ENCODE data around the gene ATRNL1. TPM values are rescaled to one million over a fixed set of nuclear protein-coding genes. Genes with fewer than 3 reads are reported as not detected.

The ATRNL1 gene
- total and polyA plus RNA-seq, 4 donors = 0.40 to 26.9 (median 5.3) TPM

GRCh38 chr10:115278294-115278693 is 185.1 kb downstream of the ATRNL1 start:
- Histone ChIP-seq H3K27me3 (ENCODE audit: control insufficient read depth in 4 of 4, insufficient read depth in 4 of 4, low read length in 3 of 4) (no peaks in the 10 kb centered on the region), H3K27ac (ENCODE audit: low read depth in 1 of 2, low read length in 2 of 2) (no peak overlapping the region), H3K9ac (ENCODE audit: low read depth in 1 of 2, low read length in 2 of 2) (no peak overlapping the region), H3K9me3 (ENCODE audit: control insufficient read depth in 4 of 4, low read length in 3 of 4) (no peaks in the 10 kb centered on the region), H3K4me1 (ENCODE audit: control insufficient read depth in 4 of 4, insufficient read depth in 4 of 4, low read length in 3 of 4) (no peaks in the 10 kb centered on the region), H3K36me3 (ENCODE audit: control insufficient read depth in 4 of 4, insufficient read depth in 3 of 4, low read depth in 1 of 4, low read length in 3 of 4) (no peaks in the 10 kb centered on the region), H3K4me3 (ENCODE audit: low read depth in 1 of 3, low read length in 3 of 3) (no peak overlapping the region)
- WGBS = 66% methylated on average over 2 of the region's 2 CpGs
- TF ChIP-seq HNF4G (IDR thresholded peaks at IDR 0.05) (no peak), FOXA1 (IDR thresholded peaks at IDR 0.05) (no peak), ATF3 (IDR thresholded peaks at IDR 0.05) (no peak), FOXA2 (IDR thresholded peaks at IDR 0.05) (no peak), GABPA (IDR thresholded peaks at IDR 0.05 in 1 of 2, conservative IDR thresholded peaks at IDR 0.05 in 1 of 2) (no peak), MAX (IDR thresholded peaks at IDR 0.05) (no peak), CTCF (IDR thresholded peaks at IDR 0.05; ENCODE audit: low read depth, low read length, missing input control) (no peak), SP1 (IDR thresholded peaks at IDR 0.05) (no peak), HNF4A (conservative IDR thresholded peaks at IDR 0.05) (no peak), TAF1 (conservative IDR thresholded peaks at IDR 0.05) (no peak), ZBTB33 (IDR thresholded peaks at IDR 0.05) (no peak), REST (IDR thresholded peaks at IDR 0.05) (no peak), JUND (IDR thresholded peaks at IDR 0.05) (no peak), RXRA (IDR thresholded peaks at IDR 0.05) (no peak), EGR1 (IDR thresholded peaks at IDR 0.05; ENCODE audit: low read depth in 2 of 2) (no peak), RAD21 (IDR thresholded peaks at IDR 0.05) (no peak), NR2F2 (IDR thresholded peaks at IDR 0.05) (no peak), YY1 (IDR thresholded peaks at IDR 0.05) (no peak)
- DNase-seq (ENCODE audit: low spot score) = no peak

All from liver (tissue), 9 donors.